NCI-H2107 (cell line): Measurements from ENCODE around the gene DNAJB6.

Experiments
- DNase-seq: peaks from one replicate; lab custom pipeline; 2025; lab: John Stamatoyannopoulos, UW

Gene DNAJB6

DNA sequence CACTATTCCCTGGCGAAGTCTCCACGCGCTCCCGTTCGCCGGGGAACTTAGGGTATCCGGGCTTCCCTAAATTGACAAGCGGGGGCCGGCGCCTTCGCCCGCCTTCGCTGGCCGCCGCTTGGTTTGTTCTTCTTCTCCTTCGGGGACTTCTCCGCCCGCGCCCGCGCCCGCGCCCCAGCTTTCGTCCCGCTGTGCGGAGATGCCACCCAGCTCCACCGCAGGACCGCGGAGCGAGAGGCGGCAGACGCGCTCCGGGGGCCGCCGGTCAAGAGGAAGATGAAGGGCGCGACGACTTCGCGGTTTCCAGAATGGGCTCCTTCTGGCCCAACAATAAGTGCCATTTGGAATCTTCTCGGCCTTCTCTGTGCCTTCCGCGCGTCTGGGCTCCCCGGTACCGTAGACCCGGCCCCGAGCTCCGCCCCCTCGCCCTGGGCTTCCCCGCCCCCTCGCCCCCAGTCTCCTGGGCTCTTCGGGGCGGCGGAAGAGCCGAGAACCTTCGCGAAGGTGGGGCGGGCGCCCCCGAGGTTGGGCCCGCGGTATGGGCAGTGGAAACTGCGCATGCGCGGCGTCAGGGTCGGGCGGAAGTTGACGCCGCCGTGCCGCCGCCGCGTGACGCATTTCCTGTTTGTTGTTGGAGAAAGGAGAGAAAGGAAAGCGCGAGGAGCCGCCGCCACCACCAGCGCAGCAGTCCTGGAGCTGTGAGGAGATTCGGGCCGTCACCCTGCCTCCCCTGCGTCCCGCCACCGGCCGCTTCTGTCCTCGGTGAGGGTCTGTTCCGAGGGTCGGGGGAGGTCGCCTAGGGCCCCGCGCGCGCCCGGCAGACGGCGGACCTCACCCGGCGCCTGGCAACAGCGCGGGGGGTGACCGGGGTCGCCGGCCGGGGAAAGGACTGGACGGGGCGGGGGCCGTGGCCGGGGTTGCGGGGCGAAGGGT, at the start of gene DNAJB6:
Gene DNAJB6 (plus strand): TSS at position 622 of the 933 bp plus-strand sequence. CDS start 21,569 bp downstream, outside the sequence.
- DNase-seq = peak; percentile 87

DNA sequence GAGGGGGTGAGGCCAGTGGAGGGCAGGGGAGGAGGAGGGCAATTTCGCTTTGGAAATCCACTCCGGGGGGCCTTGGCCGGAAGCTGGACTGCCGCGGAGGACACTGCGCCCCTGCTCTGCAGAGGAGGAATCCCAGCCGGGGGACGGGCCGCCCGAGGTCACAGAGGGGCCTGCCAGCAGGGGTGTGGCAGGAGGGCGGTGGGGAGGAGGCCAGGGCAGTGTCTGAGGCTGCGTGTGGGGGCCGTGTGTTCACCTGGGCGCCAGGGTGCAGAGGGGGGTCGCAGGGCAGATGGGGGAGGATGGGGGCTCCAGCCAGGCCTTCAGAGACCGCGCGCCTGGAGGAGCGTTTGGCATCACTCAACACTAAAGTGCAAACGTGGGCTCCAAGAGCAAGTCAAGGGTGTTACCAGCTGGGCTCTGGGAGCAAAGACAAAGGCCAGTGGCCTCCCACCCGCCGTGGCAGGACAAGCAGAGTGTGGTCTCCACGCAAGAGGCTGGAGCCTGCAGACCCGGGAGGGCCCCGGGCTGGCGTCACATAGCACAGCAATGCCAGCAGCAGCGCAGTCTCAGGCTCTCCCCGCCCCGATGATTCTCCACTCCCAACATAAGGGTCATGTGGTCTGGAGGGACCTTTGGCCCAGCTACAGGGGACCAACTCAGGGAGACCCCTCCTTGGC, 45.3 kb upstream of the DNAJB6 start:
- no peak for DNase-seq

DNA sequence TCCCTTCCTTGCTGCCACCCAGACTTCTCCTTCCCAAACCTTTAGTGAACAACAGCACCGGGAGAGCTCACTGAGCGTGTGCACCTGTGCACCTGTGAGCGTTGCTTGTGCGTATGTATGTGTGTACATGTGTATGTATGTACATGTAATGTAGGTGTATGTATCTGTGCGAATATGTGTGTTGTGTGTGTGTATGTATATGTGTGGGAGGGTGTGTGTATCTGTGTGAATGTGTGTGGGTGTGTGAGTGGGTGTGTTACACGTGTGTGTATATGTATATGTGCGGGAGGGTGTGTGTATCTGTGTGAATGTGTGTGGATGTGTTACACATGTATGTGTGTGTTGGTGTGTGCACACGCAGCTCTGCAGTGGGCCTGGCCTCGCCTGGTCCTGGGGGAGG, 44.5 kb upstream of the DNAJB6 start:
- DNase-seq = no peak

- DNase-seq = no peak
These were observed 43.9 kb upstream of the DNAJB6 start for GRCh38 chr7:157292770-157293412.

GRCh38 chr7:157293413-157293788, 43.4 kb upstream of the DNAJB6 start:
- DNase-seq = no peak

GRCh38 chr7:157294773-157295172, 42.0 kb upstream of the DNAJB6 start:
- no peak for DNase-seq

- no peak for DNase-seq
These were observed 41.5 kb upstream of the DNAJB6 start for GRCh38 chr7:157295338-157295737.

- DNase-seq = no peak
These were observed 39.6 kb upstream of the DNAJB6 start for GRCh38 chr7:157297185-157297584.

- no peak for DNase-seq
These were observed 37.5 kb upstream of the DNAJB6 start for GRCh38 chr7:157299317-157299612.

- DNase-seq = no peak
These were observed 37.0 kb upstream of the DNAJB6 start for GRCh38 chr7:157299613-157300368.

DNA sequence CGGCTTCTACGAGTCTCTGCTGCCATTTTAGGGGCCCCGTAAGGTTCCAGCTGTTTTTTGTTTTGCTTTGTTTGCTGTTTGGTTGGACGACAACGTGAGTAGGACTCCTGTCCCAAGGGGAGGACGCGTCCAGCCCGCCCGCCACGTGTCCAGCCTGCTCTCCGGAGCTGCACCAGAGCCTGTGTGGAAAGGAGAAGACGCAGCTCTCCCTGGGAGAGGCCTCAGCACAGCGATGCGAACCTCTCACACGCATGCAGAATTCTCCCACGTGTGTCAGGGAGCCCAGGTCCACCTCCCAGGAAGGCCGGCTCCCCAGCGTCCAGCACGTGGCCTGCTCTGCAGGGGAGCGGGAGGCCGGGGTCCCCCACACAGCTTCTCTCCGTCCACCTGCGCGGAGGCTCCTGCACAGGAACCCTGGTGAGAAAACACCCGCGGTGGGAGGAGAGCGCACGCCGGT, 36.4 kb upstream of the DNAJB6 start:
- no peak for DNase-seq

DNA sequence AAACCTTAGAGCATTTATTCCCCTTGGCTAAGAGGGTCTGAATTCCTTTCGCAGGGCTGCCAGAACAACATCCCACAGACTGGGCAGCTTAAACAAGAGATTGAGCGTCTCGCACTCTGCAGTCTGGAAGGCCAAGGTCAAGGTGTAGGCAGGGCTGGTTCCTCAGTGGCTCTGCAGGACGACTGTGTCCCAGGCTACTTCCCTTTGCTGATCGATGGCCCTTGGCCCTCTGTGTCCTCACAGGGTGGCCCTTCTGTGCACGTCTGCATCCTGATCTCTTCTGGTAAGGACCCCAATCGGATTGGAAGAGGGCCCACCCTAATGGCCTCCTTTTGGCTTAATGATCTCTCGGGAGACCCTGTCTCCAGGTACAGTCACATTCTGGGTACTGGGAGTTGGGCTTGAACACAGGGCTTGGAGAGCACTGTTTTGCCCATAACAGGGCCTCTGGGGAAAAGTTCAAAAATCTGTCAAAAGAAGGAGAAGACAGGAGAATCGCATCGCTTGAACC, 35.1 kb upstream of the DNAJB6 start:
- DNase-seq = no peak

GRCh38 chr7:157306846-157307838, 29.7 kb upstream of the DNAJB6 start:
- no peak for DNase-seq

- DNase-seq = peak; percentile 22
These were observed 26.7 kb upstream of the DNAJB6 start for GRCh38 chr7:157309988-157310668.

- DNase-seq = no peak
These were observed 26.1 kb upstream of the DNAJB6 start for GRCh38 chr7:157310676-157311185.

DNA sequence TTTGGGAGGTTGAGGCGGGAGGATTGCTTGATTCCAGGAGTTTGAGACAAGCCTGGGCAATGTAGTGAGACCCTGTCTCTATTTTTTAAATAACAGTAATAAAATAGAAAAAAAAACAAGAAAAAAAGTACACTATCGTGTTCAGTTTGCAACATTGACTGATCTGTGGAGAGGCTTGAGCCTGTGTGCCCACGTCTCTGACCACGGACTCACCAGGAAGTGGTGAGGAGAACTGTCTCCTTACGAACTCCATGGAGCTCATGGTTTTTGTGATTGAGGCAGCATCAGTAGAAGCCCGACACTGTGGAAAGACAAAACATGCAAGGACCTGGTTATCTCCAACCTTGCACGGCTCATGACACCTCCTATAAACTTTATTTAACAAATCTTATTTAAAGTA, 23.9 kb upstream of the DNAJB6 start:
- DNase-seq = no peak

DNA sequence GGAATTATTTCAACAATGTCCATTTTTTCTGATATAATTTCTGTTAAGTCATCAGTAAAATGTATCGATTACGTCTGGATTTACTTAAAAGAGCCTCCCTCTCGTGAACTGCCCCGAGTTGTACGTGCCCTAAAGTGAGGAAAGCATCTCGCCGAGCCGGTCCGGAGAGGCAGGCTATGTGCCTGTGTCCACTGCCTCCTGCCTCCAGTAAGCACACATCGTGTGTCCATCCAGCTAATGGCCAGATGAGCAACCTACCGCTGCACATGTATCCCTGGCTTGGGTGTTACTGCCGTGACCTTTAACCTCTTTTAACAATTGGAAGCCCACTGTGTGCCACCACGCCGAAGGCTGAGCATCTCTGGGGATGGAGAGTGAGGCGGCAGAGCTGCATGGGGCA, 23.2 kb upstream of the DNAJB6 start:
- DNase-seq = no peak

- DNase-seq = no peak
These were observed 18.6 kb upstream of the DNAJB6 start for GRCh38 chr7:157318015-157318706.

DNA sequence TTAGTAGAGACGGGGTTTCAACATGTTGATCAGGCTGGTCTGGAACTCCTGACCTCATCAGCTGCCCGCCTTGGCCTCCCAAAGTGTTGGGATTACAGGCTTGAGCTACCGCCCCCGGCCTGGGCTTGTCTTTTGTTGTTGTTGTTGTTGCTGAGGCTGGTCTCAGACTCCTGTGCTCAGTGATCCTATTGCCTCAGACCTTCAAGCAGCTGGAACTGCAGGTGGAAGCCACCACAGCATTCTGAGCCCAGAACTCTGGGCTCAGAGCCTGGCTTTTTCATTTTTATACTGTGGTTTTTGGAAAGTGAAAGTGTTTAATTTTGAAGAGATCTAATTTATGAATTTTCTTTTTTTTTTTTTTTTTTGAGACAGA, 16.2 kb upstream of the DNAJB6 start:
- no peak for DNase-seq
